GM12873 (cell line): Measurements from ENCODE around the gene BCAS1.

Experiments used
- CTCF ChIP-seq: IDR thresholded peaks from 2 replicates; pipeline ENCODE4 v1.5.1; 2012; ENCODE audit warnings: low read depth, mild to moderate bottlenecking, moderate library complexity, low read length, control low read depth; ENCODE audit not compliant: insufficient read depth; ENCODE audit errors: missing control alignments

The BCAS1 gene

GRCh38 chr20:54048481-54048880 lies 21.9 kb downstream of the BCAS1 start:
- TF ChIP-seq CTCF: no peak

GRCh38 chr20:54047720-54048119 lies 22.7 kb downstream of the BCAS1 start:
- TF ChIP-seq CTCF: no peak

GRCh38 chr20:54047048-54047447 lies 23.3 kb downstream of the BCAS1 start:
- TF ChIP-seq CTCF: no peak

GRCh38 chr20:54044156-54044555 lies 26.2 kb downstream of the BCAS1 start:
- no peak for TF ChIP-seq CTCF

- no peak for TF ChIP-seq CTCF
These were observed 27.1 kb downstream of the BCAS1 start for GRCh38 chr20:54043076-54043967.

GRCh38 chr20:54042021-54042420 lies 28.4 kb downstream of the BCAS1 start:
- no peak for TF ChIP-seq CTCF

- no peak for TF ChIP-seq CTCF
These were observed 29.1 kb downstream of the BCAS1 start for GRCh38 chr20:54041336-54041735.
